GDM1 (cell line): ENCODE measurements around the gene OTUD5.

Source experiments
- DNase-seq: peaks from one replicate; lab custom pipeline; 2025; lab: John Stamatoyannopoulos, UW

The OTUD5 gene

DNA sequence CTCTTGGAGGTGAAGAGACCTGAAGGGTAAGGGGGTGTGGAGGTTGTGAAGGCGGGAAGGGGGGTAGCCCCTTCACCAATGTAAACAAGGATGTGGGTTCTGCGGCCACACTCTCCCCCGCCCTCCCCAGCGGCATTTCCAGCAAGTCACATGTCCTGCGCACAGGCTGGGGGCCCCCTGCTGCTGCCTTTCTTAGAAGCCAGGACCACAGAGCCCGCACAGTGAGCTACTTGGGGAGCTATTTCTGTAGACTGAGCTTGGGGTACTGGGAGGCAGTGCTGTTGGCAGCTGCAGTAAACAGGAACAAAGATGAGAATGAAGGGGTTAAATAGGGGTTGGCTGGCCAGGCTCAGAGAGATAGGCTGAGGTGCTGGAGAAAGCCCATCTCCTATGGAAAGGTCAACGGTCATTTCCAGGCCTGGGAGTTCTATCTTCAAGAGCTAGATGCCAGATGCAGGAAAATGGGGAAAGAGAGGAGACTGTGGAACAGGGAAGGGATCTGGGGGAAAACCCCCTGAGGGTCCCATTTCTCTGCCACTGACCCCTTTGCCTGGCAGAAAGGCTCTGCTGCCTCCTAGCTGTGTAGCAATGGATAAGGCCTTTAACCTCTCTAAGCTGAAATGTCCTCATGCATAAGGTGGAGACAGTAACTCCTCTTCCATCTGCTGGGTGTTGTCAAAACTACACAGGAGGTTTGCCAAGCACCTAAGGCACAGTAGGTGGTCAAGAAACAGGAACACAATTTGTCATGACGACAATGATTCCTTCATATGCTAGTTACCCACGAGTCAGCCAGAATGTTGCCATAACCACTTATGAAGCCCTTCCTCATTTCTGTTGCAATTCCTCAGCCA, 20.1 kb downstream of the OTUD5 start:
- DNase-seq = peak; percentile 62

- DNase-seq = no peak
These were observed 20.9 kb downstream of the OTUD5 start for GRCh38 chrX:48936429-48937053.

GRCh38 chrX:48935301-48935670, 22.1 kb downstream of the OTUD5 start:
- DNase-seq = no peak

DNA sequence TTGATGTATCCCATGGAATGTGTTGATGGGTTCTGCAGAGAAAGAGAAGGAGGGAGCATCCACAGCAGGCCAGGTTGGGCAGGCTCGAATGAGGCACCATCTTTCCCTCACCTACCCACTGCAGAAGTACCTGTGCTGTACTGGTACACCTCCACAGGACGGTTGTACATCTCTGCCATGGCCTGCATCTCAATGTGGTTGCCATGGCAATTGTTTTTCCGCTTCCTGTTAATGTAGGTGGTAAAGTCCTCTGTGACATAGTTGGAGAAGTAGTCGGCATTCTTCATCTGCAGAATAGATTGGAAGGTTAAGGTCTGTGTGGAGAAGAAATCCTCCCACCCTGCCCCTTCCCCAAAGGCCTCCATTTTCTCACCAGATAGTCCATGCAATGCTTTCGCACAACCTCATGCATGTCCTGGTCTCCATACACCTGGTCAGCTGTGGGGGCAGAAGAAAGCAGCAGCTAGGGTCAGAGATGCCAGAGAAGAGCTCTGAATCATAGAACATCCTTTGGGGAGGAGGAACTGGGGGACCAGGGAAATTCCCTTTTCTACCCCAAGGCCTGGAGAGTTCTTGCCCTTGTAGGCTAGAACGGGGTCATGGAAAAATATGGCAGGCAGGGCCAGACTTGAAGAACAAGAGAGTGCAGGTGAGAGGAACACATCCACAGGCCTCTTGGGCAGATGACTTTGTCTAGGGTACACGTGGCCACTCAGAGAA, 22.7 kb downstream of the OTUD5 start:
- no peak for DNase-seq

DNA sequence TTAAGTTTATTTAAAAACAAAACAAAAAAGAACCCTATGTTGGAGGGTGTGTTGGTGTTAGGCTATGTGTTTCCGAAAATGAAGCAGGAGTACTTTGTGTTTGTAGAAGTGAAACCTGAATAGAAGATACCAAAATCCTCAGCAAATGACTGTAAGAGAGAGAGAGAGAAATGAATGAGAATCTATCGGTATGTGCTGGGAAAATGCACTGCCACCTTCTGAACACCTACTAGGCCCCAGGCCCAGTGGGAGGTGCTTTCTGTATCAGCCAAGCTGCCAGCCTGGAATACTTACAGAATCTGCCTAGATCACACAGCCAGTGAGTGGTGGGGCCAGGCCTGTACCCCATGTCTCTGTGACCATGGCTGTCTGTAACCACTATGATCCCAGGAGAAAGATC, 23.6 kb downstream of the OTUD5 start:
- DNase-seq = no peak

- DNase-seq = no peak
These were observed 29.5 kb downstream of the OTUD5 start for GRCh38 chrX:48927736-48928382.

- DNase-seq = no peak
These were observed 30.3 kb downstream of the OTUD5 start for GRCh38 chrX:48927123-48927522.

DNA sequence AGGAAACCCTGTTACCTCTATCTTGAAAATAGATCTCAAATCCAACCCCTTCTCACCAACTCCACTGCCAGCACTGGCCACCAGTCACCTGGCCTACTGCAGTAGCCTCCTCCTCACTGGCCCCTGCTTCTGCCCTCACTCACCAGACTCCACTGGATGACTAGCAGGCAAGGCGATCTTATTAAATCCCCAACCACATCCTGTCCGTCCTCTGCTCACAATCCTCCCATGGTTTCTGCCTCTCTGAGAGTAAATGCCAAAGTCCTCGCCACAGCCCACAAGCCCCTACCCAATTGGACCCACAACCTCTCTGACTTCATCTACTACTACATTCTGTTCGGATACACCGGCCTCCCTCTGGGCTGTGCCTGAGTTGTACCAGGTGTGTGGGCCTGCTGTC, 33.1 kb downstream of the OTUD5 start:
- no peak for DNase-seq

DNA sequence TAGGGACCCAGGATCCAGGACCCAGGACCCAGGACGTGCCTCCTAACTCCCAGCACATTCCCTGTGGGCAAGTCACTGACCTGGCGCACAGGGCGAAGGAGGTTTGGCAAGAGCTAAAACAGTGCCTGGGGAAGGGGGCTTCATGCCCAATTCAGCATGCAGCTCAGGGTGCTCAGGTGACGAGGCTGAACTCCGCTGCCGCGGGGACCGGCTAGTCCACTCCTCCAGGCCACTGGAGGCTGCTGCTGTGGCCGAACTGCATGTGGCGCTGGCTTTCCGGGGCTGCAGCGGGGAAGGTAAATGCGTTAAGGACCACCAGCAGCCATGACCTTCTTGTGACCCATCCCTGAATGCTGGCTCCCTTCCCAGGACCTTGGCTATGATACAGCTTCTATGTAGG, 33.6 kb downstream of the OTUD5 start:
- no peak for DNase-seq

DNA sequence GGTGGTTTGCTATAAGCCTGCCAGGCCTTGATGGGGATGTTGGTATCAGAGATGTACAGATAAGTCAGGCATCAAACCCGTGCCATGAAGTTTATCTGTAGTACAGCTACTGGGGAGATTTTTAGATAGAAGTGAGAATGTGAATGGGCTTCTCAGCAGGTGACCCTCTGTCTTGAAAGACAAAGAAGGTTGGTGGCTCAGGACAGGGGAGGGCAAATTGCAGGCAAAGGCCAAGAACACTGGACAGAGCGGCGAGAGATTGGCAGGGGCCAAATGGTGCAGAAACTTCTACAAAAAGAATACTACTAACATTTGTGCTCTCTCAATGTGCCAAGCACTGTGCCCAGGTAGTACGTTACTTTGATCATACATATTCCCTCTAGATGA, 36.7 kb downstream of the OTUD5 start:
- DNase-seq = no peak

DNA sequence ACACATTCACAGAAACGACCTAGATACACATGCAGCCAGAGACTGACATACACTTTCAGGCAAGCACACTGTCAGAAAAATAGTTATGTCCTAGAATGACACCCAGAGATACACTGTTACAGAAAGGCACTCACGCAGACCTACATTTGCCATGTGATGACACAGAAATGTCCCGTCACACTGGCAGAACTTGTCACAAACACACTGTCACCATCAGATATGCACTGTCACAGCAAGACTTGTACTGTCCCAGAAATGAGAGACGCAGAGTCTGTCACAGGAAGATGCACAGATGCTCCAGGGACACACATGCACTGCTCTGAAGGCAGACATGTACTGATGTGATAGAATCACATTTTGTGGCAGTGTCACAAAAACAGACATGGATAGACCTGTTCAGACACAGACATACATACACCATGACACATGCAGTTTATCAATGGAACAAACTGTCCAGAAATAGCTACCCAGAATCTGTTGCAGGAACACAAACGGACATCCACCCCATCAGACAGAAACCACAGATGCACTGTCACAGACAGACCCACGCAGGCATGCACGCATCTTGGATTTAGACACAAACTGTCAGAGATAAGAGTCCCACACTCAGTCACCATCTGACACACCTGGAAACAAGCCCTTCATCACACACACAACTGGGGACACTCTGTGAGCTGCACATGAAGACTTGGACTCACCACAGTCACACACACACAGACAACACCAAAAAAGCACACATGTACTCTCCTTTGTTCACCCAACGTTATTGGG, 37.3 kb downstream of the OTUD5 start:
- DNase-seq = no peak

DNA sequence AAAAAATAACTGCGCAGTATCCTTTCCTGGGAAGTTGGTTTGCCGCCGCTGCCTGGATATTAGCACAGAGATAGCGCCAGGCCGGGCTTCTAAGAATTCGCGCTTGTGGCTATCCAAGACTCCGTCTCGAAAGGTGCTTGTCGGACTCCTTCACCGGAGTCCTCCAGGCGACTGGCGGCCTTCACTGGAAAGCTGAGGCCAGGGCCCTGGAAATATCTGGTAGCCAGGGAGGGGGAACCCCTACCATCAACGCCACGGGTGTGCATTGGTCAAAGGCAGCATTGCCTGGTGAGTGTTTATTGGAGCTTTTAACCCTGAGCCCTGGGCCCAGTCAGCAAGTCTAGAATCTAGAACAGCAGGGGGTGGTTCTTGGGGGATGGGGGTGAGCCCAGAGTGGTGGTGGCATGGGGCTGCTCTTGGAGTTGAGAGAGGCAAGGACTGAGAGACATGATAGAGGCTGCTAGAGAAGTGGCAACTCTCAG, 38.0 kb downstream of the OTUD5 start:
- no peak for DNase-seq

GRCh38 chrX:48918643-48919340, 38.6 kb downstream of the OTUD5 start, which contains the start of gene PIM2:
PIM2 (minus strand) TSS chrX:48919024; CDS start chrX:48918834, 190 bp downstream.
- peak; percentile 85 for DNase-seq

DNA sequence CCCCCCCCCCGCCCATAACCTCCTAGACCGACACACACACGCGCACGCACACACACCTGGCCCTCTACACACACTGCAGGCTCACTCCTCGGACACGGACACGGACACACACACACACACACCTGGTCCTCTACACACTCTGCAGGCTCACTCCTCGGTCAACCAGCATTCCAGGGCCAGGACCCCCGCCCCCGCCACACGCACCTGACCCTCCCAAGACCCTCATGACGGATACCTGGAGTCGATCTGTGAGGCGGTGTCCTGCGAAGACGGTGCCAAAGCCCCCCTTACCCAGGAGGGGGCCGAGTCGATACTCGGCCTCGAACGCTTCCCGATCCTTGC, 39.1 kb downstream of the OTUD5 start:
- no peak for DNase-seq

GRCh38 chrX:48917139-48918001, 40.0 kb downstream of the OTUD5 start:
- DNase-seq = peak; percentile 78

GRCh38 chrX:48914593-48915493, 42.6 kb downstream of the OTUD5 start:
- no peak for DNase-seq

DNA sequence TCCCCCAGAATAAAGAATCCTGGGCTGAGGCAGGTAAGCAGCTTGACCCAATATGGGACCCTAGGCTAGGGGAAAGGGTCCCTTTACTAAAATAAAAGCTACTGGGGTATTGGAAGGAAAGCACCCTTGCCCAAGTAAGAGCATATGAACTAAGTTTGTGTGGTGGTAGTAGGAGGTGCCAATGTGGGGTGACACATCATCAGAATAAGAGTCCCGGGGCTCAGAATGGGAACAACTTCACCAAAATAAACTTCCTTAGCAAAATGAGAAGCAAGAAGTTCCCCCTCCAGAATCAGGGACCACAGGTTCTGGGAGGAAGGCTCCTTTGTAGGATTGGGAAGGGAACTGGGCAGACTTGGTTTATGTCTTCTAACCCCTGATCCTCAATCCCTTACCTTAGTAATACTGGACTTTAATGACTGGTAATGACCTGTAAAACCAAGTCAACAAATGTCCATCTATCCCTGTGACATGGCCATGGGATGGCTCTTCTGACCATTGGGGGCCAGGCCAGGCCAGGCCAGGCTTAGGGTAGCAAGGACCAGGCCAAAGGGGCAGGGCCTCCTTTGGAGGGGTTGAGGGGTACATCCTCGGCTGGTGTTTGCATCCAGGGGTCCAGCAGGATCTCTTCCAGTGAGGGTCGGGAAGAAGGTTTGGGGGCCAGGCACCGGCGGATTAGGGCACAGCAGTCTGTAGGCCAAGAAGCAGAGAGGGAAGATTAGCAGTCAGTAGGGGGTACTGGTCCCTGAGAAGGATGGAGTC, 43.6 kb downstream of the OTUD5 start:
- DNase-seq = no peak
